Activated CD4-positive, alpha-beta T cell treated with anti-CD3 and anti-CD28 coated beads, Interleukin-10, Interleukin-2, amounts not matched to agents 100 ng/mL and 50 ng/mL, durations not matched to agents 16 hours and 8 hours (primary cell): ENCODE measurements around the gene BCAR3.
A peak's percentile ranks its signal among the peaks of the same experiment; 100 is the strongest.
"Not testable (repeated sequence)": the region's sequence is repeated elsewhere in the genome, so short reads cannot be mapped to it uniquely, and the experiment has no call there.

Experiments used
- DNase-seq: peaks from one replicate; pipeline ENCODE4 v3.0.0-alpha.2; 2020

The BCAR3 gene

GRCh38 chr1:93687542-93687941 lies 5.9 kb upstream of the BCAR3 start:
- no peak for DNase-seq

GRCh38 chr1:93686504-93687250 lies 5.0 kb upstream of the BCAR3 start:
- no peak for DNase-seq

DNA sequence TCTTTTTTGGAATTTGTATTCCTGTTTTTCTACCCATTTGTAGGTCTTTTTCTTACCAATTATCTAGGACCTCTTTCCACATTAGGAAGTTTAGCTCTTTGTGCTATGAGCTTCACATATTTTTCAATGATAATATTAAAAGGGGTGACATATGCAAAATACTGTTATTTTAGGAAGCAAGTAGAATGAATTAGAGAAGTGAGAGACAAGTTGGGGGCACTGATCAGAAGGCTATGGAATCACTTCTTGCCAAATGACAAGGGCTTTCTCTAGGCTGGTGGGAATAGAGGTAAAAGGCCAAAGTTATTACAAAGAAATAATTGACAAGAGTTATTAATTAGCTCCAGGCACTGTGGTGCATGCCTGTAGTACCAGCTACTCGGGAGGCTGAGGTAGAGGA lies 4.3 kb upstream of the BCAR3 start:
- no peak for DNase-seq

DNA sequence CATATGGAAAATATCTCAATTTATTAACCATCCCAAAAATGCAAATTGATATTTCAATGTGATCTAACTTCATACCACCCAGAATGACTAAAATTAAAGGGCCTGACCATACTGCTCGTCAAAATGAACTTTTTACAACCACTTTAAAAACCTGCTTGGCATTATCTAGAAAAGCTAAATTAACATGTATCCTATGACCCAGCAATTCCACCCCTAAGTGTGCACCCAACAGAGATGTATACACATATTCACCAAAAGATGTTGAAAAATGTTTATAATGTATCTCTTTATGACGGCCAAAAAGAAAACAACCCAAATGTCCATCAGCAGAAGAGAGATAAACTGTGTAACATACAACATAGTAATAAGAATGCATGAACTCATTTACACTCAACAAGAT lies 1.6 kb upstream of the BCAR3 start:
- DNase-seq: no peak

DNA sequence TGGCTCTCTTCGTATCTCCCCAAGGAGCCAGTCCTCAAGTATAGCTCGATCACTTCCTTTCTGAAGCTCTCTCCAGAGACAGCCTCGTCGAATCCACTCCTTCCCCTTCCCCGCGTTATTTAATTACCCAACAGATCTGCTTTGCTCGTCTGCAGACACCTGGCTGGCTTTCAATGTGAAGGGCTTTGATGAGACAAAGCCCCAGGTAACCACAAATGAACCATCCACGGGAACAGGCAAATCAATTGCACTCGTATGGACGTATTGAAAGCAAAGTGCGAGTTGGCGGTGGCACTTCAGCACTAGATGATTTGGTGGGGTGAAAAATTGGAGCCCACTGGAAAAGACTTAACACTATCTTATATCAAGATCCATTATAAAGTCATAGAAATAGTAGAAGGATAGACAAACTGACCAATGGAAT lies 364 bp upstream of the BCAR3 start:
- DNase-seq: no peak

- DNase-seq: peak; percentile 62
Measured at GRCh38 chr1:93680420-93681100, 1.1 kb downstream of the BCAR3 start.

GRCh38 chr1:93680076-93680419 lies 1.6 kb downstream of the BCAR3 start:
- no peak for DNase-seq

DNA sequence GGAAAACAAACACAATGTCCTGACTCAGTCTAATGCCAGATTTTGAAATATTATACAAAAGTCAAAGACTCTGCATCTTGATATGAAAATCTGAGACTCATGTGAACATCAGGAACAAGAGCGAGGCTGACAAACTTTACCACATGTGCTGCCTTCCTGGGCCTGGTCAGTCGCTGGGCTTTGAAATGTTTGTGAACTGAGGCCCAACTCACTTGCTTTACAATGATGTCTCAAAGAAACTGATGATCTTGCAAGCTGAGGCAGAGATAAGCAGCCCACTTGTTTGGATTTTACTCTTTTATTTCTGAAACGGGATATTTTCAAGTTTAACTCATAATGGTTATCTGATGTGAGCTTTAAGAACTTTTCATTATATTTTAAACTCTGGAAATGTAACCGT lies 2.1 kb downstream of the BCAR3 start:
- no peak for DNase-seq

GRCh38 chr1:93678946-93679480 lies 2.6 kb downstream of the BCAR3 start:
- DNase-seq: no peak

DNA sequence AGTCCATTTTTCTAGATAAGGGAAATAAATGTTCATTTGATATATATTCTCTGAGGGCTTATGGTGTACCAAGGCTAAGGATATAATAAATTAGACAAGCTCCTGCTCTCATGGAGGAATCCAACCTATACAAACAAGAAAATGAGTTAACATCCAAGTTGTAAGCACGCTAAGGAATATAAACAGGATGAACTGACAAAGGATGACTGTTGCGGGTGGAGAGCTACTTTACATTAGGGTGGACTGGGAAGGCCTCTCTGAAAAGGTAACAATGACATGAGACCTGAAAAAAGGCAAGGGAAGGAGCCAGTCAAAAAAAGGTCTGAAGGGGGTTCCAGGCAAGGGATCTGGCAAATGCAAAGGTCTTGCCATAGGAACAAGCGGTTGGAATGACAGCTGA lies 3.1 kb downstream of the BCAR3 start:
- DNase-seq: no peak

GRCh38 chr1:93677729-93678128 lies 3.9 kb downstream of the BCAR3 start:
- no peak for DNase-seq

- no peak for DNase-seq
Measured at GRCh38 chr1:93676427-93676826, 5.2 kb downstream of the BCAR3 start.

DNA sequence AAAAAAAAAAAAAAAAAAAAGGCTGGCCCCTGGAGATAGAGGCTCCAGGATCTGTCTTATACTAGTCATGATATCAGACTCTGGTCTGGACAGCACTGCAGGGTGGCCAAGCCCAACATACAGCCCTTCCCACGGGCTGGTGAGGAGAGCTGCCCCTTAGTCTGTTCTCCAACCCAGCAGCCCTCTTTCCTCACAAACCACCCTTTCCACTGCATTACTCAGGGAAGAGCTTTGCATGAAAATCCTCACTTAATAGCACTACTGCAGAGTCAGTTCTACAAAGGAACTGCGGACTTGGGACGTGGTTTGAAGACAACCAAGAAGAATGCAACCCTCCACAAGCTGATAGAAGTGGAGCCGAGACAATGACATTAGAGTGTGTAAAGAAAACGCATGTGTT lies 5.7 kb downstream of the BCAR3 start:
- no peak for DNase-seq

DNA sequence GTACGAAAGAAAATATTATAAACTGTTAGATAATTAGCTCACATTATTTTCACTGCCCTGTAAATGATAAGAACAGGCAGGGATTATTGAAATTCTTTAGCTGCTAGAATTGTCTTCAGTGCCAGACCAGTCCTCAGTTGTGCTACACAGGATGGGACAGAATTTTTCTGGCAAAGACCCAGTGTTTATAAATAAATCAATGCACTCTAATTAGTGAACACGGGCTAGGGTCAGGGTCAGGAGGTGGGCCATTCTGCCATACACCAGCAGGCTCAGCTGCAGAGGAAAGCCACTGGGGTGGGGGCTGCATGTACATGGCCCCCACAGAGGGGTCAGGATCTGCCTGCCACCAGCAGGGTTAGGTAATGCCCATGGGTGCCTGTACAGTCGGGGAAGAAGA lies 6.4 kb downstream of the BCAR3 start:
- DNase-seq: no peak

DNA sequence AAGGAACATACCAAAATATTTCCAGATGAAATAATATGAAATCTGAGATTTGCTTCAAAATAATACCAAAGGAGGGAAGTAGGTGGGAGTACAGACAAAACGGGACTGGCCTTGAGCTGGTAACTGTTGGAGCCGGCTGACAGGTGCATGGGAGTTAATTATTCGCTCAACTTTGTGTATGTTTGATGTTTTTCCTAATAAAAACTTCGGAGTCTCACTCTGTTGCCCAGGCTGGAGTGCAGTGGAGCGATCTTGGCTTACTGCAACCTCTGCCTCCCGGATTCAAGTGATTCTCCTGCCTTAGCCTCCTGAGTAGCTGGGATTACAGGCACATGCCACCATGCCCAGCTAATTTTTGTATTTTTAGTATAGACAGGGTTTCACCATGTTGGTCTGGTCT lies 7.6 kb downstream of the BCAR3 start:
- not testable (repeated sequence) for DNase-seq

DNA sequence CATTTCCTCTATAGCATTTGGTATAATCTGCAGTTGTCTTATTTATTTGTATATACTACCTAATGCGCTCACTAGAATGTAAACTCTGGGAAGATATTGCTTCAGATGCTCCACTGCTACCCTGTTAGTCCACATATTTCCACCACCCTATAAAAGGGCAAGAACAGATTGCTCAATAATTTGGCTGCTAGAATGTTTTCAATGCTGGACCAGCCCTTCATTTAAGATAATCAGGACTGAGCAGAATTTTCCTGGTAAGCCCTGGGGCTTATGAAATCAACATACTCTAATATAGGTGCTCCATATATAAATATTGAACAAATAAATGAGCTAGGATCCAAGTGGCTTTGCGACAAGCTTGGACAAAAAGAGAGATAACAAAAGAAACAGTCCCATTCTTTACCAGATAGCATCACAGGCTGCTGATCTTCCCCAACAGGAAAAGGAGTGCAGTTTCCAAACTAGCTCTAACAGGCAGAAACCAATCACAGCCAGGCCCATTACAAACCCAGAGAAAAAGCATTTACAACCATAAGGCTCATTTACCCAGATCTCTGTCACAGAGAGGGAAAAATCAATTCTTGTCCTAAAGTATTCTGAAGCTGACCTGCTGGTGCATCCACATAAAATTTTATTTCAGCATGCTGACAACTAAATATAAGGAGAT lies 8.3 kb downstream of the BCAR3 start:
- DNase-seq: no peak

DNA sequence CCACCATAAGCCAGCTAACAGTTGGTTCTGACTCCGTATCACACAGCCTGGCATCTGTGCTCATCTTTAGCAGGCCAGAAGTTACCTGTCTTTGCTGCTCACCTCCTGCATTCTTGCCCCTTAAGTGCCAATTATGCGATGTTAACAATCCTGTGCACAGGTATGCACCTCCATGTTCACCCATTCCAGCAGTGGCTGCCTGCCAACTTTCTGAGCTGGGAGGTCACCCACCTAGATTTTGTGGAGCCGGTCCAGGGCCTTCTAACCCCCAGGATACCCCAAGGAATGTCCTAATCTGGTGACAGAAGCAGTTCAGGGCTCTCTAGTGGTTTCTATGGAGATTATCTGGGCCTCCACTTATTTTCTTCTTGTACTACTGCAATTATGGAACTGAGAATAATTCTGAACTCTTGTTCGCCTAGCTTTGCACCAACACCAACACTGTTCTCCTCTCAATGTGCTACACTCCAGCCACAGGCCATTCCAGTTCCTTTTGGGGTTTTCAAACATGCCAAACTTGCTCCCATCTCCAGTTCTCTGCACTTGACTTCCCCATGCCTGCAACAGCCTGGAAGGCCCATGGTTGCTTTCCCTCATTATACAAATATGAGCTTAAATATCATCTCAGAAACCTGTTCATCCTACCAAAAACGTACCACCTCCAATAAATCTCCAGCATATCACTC lies 9.0 kb downstream of the BCAR3 start:
- no peak for DNase-seq

- no peak for DNase-seq
Measured at GRCh38 chr1:93672069-93672468, 9.6 kb downstream of the BCAR3 start.

GRCh38 chr1:93671099-93671621 lies 10.5 kb downstream of the BCAR3 start:
- no peak for DNase-seq

- no peak for DNase-seq
Measured at GRCh38 chr1:93670141-93670540, 11.5 kb downstream of the BCAR3 start.

DNA sequence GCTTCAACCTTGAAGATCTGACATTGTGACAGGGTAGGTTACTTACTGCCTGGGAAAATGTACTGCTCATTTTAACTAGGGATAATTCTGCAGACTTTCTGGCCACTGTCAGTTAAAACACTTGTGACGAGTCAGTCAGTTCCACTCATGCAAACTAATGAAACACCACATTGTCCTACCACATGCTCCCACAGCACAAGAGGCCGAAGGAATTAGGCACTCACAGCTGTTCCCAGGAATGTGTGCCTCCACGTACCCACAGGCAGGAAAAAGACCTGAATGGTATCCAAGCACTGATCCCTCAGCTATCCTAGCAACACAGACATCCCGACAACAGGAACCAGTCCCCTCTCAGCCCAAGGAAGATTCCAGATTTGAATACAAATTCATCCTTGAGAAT lies 12.3 kb downstream of the BCAR3 start:
- DNase-seq: no peak

- no peak for DNase-seq
Measured at GRCh38 chr1:93668951-93669350, 12.7 kb downstream of the BCAR3 start.

- no peak for DNase-seq
Measured at GRCh38 chr1:93668121-93668520, 13.5 kb downstream of the BCAR3 start.
